ENCODE results near the gene CCK. TPM values are rescaled to one million over a fixed set of nuclear protein-coding genes. Genes with fewer than 3 reads are reported as not detected.

The CCK gene
- total RNA-seq, 3 donors from 2014 or later (not counting 1 experiment from before 2014, with no cell fraction given): 0.54 TPM; not detected in 2

DNA sequence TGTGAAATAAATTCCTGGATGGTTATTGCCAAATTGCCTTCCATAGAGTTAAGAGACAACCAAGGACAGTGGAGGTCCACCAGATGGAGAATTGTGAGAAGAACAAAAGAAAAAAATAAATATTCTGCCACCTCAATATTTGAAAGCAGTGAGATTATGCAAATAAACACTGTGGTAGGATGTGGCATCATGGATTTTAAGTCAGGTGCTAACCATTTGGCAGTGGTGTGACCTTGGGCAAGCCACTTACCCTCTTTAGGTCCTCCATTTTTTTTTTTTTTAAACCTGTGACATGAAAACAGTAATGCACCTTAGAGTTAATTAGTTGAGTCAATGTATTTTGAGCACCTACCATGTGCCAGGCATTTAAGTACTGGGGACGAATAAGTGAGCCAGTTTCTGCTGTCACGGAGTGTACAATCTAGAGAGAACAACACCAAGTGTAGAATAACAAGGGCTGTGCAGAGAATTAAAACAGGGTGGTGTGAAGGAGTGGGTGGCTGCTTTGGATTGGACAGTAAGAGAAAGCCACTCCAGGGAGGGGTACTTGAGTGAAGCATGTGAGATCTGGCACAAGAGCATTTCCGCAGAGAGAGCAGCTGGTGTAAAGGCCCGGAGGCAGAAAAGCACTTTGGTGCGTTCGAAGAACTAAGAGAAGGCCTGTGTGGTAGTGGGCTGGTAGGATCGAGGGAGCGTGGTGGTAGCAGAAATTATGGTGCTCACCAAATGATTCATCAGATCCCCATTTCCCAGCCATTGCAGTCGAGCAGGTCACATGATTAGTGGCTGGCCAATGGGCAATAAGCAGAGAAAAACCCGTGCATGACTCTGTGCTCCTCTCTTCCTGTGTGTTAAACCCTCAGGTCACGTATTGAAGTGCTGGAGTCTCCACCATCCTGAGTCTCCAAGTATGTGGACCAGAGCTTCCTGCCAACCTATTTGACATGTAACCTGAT lies 39.2 kb downstream of the CCK start:
- H3K36me3 ChIP-seq (ENCODE audit: control insufficient read depth, insufficient read depth, low read length): peaks cover 24% of the 10 kb centered on the region
- Mint-ChIP-seq H3K36me3 (peaks cover 17% of the 10 kb centered on the region), H3K4me1 (peaks cover 0 to 15% of the 10 kb centered on the region in 2 donors), H3K27me3 (ENCODE audit: low read depth in 2 of 2) (no peaks in the 10 kb centered on the region), H3K4me3 (no peak overlapping the region), H3K9me3 (no peaks in the 10 kb centered on the region), H3K27ac (no peak overlapping the region)
- DNase-seq (no peak), ATAC-seq (peak in 2 of 3 donors; percentile 34 to 61)
- H3K9me3 ChIP-seq (ENCODE audit: control insufficient read depth, insufficient read depth, low read length): no peaks in the 10 kb centered on the region
- TF ChIP-seq, protein P1, sequence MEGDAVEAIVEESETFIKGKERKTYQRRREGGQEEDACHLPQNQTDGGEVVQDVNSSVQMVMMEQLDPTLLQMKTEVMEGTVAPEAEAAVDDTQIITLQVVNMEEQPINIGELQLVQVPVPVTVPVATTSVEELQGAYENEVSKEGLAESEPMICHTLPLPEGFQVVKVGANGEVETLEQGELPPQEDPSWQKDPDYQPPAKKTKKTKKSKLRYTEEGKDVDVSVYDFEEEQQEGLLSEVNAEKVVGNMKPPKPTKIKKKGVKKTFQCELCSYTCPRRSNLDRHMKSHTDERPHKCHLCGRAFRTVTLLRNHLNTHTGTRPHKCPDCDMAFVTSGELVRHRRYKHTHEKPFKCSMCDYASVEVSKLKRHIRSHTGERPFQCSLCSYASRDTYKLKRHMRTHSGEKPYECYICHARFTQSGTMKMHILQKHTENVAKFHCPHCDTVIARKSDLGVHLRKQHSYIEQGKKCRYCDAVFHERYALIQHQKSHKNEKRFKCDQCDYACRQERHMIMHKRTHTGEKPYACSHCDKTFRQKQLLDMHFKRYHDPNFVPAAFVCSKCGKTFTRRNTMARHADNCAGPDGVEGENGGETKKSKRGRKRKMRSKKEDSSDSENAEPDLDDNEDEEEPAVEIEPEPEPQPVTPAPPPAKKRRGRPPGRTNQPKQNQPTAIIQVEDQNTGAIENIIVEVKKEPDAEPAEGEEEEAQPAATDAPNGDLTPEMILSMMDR (IDR thresholded peaks at IDR 0.05): no peak
- H3K27me3 ChIP-seq (ENCODE audit: control insufficient read depth, insufficient read depth, low read length): no peaks in the 10 kb centered on the region
- H3K4me3 ChIP-seq (ENCODE audit: low read length): no peak overlapping the region
- 87% methylated on average over 11 of the region's 11 CpGs for WGBS (ENCODE audit: insufficient coverage)
- intact Hi-C loops (cut with micrococcal nuclease): no loop called here
- no peak overlapping the region for H3K27ac ChIP-seq (ENCODE audit: low read length)
- H3K4me1 ChIP-seq (ENCODE audit: control insufficient read depth, insufficient read depth, low read length): peaks cover 9% of the 10 kb centered on the region

DNA sequence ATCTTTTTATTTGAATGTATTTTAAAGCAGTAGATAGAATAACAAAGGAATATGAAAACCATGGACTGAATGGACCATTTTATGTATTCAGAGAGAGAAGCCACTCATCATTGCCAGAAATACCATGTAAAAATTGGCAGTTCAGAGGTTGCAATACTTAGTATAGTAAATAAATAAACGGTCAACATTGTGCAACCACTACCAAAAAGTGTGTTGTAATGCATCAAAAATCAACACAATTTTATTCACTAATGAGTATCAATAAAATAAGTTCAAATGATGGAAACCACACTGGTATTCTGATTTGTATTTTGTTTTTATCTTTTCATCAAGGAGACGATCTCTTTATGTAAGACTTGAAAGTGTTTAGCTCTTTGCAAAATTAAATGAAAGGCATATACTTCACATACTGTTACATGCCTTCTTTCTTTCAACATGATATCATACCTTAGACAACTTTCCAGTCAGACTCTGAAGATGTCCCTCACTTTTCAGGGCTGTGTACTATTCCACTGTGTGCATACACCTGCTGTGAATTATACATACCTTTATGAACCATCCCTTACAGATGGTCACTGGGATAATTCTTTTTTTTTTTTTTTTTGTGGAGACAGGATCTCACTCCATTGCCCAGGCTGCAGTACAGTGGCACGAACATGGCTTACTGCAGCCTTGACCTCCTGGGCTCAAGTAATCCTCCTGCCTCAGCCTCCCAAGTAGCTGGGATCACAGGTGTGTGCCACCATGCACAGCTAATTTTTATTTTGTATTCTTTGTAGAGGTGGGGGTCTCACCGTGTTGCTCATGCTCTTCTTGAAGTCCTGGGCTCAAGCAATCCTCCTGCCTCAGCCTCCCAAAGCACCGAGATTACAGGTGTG lies 40.3 kb downstream of the CCK start:
- H3K36me3 ChIP-seq (ENCODE audit: control insufficient read depth, insufficient read depth, low read length): peaks cover 25% of the 10 kb centered on the region

DNA sequence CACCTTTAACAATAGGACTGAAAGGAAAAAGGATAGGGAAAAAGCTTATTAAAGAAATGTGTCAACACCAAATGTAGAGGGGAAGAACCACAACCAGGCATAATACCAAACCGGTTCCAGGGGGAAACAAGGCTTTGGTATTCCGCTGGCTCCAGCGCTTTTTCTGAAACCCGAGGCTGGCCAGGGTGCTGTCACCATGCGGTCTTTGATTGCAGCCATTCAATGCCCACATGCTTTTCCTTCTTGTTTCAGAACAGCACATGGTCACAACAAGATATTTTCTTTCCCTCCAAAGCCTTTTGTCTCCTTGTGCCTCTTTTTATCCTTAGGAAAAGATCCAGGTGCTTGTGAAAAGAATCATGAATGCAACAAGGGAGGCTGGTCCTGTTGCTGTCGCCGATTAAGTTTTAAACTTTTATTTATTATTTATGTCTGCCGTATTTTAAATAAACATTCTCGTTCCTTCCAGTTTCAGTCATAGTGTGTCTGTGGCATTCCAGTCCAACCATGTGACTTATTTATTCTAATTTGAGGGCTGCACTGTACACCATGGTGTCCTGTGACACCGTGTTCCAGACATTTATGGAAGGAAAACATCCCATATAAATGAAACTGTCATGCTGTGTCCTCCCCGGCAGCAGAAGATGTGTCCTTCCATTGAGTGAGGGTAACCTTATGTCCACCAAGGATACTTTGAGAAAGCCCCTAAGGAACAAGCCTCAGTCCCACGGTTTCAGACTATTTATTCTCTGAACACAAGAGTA lies 41.1 kb downstream of the CCK start:
- peaks cover 28% of the 10 kb centered on the region for H3K36me3 ChIP-seq (ENCODE audit: control insufficient read depth, insufficient read depth, low read length)
- peaks cover 0 to 15% of the 10 kb centered on the region in 2 donors for H3K4me1 Mint-ChIP-seq
- DNase-seq (no peak), ATAC-seq (no peak)
- intact Hi-C loops (cut with micrococcal nuclease): no loop called here
- H3K27me3 ChIP-seq (ENCODE audit: control insufficient read depth, insufficient read depth, low read length): no peaks in the 10 kb centered on the region
- H3K4me3 Mint-ChIP-seq: no peak overlapping the region
- no peaks in the 10 kb centered on the region for H3K27me3 Mint-ChIP-seq (ENCODE audit: low read depth in 2 of 2)
- H3K27ac Mint-ChIP-seq: no peak overlapping the region
- H3K27ac ChIP-seq (ENCODE audit: low read length): no peak overlapping the region
- peaks cover 9% of the 10 kb centered on the region for H3K4me1 ChIP-seq (ENCODE audit: control insufficient read depth, insufficient read depth, low read length)
- H3K4me3 ChIP-seq (ENCODE audit: low read length): no peak overlapping the region
- H3K9me3 ChIP-seq (ENCODE audit: control insufficient read depth, insufficient read depth, low read length): no peaks in the 10 kb centered on the region
- H3K36me3 Mint-ChIP-seq: peaks cover 17% of the 10 kb centered on the region
- no peaks in the 10 kb centered on the region for H3K9me3 Mint-ChIP-seq
- TF ChIP-seq, protein P1 (IDR thresholded peaks at IDR 0.05): no peak
- 97% methylated on average over 11 of the region's 12 CpGs for WGBS (ENCODE audit: insufficient coverage)

More for the DNA sequence above, 40.3 kb downstream of the CCK start:
- H3K4me3 ChIP-seq (ENCODE audit: low read length): no peak overlapping the region
- DNase-seq (no peak), ATAC-seq (no peak)
- WGBS (ENCODE audit: insufficient coverage): 90% methylated on average over 3 of the region's 5 CpGs
- no peaks in the 10 kb centered on the region for H3K27me3 Mint-ChIP-seq (ENCODE audit: low read depth in 2 of 2)
- H3K9me3 Mint-ChIP-seq: no peaks in the 10 kb centered on the region
- H3K9me3 ChIP-seq (ENCODE audit: control insufficient read depth, insufficient read depth, low read length): no peaks in the 10 kb centered on the region
- peaks cover 17% of the 10 kb centered on the region for H3K36me3 Mint-ChIP-seq
- intact Hi-C loops (cut with micrococcal nuclease): no loop called here
- no peak overlapping the region for H3K27ac ChIP-seq (ENCODE audit: low read length)
- no peak overlapping the region for H3K27ac Mint-ChIP-seq
- H3K4me1 Mint-ChIP-seq: peaks cover 0 to 15% of the 10 kb centered on the region in 2 donors
- no peaks in the 10 kb centered on the region for H3K27me3 ChIP-seq (ENCODE audit: control insufficient read depth, insufficient read depth, low read length)
- no peak overlapping the region for H3K4me3 Mint-ChIP-seq
- TF ChIP-seq, protein P1 (IDR thresholded peaks at IDR 0.05): no peak
- H3K4me1 ChIP-seq (ENCODE audit: control insufficient read depth, insufficient read depth, low read length): peaks cover 9% of the 10 kb centered on the region

All from natural killer cell (primary cell).